ENCODE results near the gene TMEM88.
"Not testable (repeated sequence)": the region's sequence is repeated elsewhere in the genome, so short reads cannot be mapped to it uniquely, and the experiment has no call there.

The TMEM88 gene

DNA sequence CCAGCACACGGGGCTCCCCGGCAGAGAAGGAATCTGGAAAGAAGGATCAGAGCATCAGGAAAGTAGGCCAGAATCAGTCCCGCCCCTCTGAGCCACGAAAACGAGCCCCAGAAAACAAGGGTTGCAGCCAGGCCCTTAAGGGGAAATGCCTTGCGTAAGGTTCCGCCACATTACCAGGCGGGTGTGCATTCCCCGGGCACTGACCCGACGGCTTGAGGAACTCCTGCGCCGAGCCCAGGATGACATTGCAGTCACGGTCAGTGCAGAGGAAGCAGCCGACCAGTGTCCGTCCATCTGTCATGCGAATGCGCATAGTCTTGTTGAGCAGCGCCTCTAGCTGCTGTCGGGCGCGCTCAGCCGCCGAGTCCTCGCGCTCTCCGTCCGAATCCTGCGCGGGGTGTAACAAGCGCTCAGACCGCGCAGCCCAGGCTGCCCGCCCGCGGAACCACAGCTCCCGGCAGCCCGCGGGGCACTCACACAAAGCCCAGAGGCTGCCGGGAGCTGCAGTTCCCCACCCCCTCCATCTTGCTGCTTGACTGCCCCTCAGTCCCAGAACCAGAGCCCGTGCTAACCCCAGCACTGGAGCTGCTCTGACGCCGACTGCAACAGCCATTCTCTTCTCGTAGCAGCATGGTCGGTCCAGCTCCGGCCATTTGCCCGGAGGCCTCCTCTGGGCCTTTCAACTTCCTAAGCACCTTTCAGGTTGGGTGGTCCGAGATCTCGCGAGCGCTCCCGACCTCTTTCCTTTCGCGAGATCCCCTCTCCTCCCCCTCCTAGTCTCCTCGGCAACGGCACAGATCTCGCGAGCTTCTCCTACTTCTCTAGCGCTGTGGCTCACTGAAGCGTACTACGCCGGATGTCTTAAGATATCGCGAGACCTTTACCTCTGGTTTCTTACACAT lies 2.2 kb downstream of the TMEM88 start, which contains the start of gene NAA38:
NAA38 (minus strand) TSS at position 749 of the 902 bp plus-strand sequence; CDS start at position 653, 96 bp downstream.
- DNase-seq = peak; percentile 97

DNA sequence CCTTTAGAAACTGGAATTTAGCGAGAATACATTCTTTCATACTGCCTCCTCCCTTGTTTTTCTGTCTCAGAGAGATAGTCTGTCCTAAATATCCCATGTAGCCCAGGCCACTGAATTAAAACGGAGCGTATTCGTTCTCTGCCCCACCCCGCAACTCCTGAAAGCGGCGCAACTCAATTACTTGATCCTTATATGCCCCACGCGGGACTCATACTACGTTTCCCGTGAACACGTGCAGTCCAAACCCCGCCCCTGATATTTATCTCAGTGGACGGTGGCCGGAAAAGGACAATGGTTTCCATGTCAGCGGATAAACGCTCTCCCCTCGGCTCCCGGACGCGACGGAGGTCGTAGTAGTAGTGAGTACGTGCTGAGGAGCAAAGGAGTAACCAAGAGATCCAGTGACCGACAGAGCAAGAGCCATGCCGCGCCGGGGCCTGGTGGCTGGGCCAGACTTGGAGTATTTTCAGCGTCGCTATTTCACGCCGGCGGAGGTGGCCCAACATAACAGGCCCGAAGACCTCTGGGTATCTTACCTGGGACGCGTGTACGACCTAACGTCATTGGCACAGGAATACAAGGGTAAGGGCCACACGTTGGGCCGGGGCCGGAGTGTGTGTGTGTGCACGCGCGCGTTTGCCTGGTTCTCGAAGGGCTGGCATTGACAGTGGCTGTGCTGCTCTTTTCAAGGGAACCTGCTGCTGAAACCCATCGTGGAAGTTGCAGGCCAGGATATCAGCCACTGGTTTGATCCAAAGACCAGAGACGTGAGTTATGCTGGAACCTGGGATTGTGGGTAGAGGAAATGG lies 3.1 kb downstream of the TMEM88 start, which contains the start of gene CYB5D1:
CYB5D1 (plus strand) TSS at position 291 of the 809 bp plus-strand sequence; CDS start at position 423, 132 bp downstream.
- peak; percentile 85 for DNase-seq

DNA sequence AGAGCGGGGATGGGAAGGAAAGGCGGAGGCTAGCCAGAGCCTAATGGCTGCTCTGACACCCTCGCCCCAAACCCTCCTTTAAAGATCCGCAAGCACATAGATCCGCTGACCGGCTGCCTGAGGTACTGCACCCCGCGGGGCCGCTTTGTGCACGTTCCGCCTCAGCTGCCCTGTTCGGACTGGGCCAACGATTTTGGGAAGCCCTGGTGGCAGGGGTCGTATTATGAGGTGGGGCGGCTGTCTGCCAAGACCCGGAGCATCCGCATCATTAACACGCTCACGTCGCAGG lies 3.6 kb downstream of the TMEM88 start:
- DNase-seq = peak; percentile 23

DNA sequence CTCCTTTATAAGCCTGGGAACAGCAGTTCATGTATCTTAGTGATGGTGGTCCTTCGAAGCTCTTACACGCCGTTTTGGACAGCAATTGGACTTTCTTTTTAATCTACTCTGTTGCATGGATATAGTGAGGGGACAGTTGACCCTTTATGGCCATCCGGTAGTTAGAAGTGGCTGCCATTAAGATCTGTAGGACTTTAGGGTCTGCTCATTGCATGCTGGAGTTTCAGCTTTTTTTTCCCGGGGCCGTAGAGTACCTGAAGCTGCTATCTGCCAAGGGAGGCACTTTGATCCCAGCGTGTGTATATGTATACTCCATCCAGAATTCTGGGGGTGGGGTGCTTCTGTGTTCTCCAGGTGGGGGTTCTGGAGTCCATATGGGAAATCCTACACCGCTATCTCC lies 4.2 kb downstream of the TMEM88 start:
- DNase-seq = no peak

DNA sequence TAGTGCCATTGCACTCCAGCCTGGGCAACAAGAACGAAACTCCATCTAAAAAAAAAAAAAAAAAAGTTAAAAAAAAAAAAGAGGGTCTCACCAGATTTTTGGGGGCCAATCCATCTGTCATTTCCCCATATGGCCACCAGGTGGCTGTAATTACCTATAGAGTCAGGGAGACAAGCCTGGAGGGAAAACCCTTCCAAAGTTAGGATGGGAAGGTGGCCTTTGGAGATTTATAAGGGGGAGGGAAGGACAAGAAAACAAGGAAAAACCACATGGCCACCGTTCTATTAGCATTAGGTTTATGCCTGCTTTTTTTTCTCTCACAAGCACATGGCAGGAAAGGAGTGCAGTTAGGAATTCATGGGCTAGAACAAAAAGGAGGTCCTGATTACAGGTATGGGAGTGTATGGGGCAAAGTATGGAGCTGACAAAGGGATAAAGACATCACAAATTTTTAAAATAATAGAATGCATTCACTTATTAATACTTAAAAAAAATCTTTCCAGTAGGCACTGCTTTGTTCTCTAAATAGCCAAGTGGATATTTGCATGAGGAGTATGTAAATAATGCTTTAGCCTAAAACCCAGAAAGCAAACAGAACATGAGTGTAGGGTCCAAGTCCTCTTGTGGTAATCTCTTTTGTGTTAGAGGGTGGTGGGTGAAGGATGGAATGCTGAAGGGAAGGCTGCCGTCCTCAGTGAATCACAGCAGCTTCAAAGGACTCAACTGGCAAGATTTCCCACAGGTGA lies 8.0 kb downstream of the TMEM88 start:
- no peak for DNase-seq

DNA sequence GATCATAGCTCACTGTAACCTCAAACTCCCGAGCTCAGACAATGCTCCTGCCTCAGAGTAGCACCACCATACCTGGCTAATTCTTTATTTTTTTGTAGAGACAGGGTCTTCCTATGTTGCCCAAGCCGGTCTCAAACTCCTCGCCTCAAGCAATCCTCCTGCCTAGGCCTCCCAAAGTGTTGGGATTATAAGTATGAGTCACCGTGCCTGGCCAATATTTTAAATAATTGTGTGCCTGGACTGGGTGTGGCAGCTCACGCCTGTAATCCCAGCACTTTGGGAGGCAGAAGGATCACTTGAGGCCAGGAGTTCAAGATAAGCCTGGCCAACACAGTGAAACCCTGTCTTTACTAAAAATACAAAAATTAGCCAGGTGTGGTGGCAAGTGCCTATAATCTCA lies 9.5 kb downstream of the TMEM88 start:
- DNase-seq = not testable (repeated sequence)

GRCh38 chr17:7864995-7865650 lies 10.3 kb downstream of the TMEM88 start:
- no peak for DNase-seq

DNA sequence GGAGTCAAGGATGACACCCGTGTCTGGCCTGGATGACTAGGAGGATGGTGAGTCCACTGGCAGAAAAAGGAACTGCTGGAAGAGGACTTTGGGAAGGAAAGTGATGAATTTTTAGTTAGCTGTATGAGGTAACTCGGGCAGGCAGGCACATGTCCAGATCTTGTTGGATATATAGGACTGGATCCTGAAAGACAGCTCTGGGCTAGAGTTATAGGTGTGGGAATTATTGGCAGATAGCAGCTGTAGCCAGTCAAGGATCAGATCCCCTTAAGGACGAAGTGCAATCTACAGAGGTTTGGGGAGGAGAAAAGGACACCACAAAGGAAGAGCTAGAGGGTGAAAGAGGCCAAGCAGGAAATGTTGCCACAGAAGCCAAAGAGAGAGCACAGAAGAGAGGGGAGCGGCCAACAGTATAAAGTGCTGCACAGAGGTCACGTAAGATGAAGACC lies 13.0 kb downstream of the TMEM88 start:
- DNase-seq = no peak

DNA sequence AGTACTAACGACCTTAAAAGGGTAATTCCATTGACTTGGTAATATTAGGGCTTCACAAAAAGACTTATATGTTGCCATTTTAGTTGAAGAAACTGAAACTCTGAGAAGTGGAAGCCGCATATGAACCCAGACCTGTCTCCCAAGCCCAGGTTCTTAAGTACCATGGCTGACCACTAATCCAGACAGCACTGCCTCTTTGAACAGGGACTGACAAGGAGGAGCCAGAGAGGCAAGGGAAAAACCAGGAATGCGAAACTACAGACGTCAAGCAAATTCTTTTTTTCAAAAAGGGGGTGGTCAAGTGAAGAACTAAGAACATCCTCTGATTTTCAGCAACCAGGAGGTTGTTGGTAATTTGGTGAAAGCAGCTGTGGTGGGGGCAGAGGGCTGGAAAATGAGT lies 18.2 kb downstream of the TMEM88 start:
- DNase-seq = no peak

GRCh38 chr17:7875804-7876370 lies 21.0 kb downstream of the TMEM88 start:
- DNase-seq = no peak

- DNase-seq = no peak
These were observed 23.4 kb downstream of the TMEM88 start for GRCh38 chr17:7878234-7878633.

- no peak for DNase-seq
These were observed 25.4 kb downstream of the TMEM88 start for GRCh38 chr17:7880076-7880868.

GRCh38 chr17:7881276-7882054 lies 26.6 kb downstream of the TMEM88 start:
- DNase-seq = peak; percentile 50

DNA sequence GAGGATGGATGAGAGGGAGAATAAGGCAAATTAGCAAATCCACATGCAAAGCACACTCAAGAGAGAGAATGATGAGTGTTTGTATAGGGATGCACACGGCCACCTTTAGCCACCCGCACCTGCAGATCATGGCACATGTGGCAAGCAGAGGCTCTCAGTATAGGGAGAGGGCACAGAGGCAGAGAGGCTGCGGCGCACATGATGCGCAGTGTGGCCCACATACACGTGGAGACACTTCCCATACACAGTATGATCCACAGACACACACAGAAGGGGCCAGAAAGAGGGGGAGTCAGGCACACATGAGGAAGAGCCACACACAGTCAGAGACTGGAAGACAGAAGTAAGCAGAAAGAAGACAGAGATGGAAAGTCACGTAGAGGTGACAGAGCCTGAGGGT lies 27.2 kb downstream of the TMEM88 start:
- DNase-seq = peak; percentile 75

GRCh38 chr17:7882629-7883028 lies 27.8 kb downstream of the TMEM88 start:
- DNase-seq = no peak

DNA sequence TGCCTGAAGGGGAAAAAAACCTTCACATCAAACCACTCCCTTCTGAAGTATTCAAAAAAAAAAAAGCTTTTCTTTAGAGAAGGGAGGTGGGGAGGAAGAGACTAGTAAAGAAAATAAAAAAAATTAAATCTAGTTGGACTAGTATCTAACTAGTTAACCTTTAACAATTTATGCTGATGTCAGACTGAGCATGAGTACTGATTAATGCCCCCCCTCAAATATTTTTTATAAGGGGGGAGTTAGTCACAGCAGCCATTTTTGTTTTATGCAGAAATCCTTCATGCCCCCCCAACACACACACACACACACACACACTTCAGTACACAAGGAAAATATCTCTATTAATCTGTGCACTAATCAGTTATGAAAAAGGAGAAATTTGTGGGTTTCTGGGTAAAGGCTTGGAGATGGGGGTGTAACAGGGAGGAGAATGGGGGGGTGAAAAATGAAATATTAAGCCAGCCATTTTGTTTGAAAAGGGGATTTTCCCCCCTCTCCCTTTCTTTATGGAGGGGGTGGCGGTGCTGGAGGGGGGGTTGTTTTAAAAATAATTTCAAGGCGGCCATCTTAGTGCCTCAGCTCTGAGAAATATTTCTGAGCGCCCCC lies 29.0 kb downstream of the TMEM88 start:
- DNase-seq = no peak

DNA sequence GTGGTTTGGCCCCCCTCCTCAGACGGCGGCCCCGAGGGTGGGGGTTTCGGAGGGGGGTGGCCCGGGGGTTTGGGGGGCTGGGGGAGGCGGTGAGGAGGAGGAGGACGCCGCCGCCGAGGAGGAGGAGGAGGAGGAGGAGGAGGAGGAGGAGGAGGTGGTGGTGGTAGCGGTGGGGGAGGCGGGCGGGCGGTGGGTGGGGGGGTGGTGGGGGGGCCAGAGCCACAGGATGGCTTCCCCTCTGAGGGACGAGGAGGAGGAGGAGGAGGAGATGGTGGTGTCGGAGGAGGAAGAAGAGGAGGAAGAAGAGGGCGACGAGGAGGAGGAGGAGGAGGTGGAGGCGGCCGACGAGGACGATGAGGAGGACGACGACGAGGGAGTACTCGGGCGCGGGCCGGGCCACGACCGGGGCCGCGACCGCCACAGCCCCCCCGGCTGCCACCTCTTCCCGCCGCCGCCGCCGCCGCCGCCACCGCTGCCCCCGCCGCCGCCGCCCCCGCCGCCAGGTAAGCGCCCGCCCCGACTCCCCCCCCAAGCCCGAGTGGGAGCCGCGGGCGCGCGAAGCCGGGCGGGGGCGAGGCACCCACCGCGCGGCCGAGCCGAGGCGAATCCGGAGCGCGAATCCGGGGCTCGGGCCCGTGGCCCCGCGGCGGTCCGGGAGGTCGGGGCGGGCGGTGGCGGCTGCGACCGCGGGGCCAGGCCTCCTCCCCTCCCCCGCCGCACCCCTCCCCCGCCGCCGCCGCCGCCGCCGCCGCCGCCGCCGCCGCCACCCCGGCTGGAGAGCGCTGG lies 29.9 kb downstream of the TMEM88 start:
- DNase-seq = no peak

GRCh38 chr17:7885367-7886226 lies 30.7 kb downstream of the TMEM88 start:
- peak; percentile 41 for DNase-seq
